HG03457 (cell line): ENCODE results near the gene PDXP.
"Not testable (repeated sequence)": the region's sequence is repeated elsewhere in the genome, so short reads cannot be mapped to it uniquely, and the experiment has no call there.

ENCODE experiments used
- ATAC-seq: cut with Tn5 transposase; IDR thresholded peaks from one replicate; pipeline ENCODE4 v1.9.1; 2021; ENCODE audit warnings: moderate number of reproducible peaks; ENCODE audit not compliant: unreplicated experiment

PDXP gene, protein sequence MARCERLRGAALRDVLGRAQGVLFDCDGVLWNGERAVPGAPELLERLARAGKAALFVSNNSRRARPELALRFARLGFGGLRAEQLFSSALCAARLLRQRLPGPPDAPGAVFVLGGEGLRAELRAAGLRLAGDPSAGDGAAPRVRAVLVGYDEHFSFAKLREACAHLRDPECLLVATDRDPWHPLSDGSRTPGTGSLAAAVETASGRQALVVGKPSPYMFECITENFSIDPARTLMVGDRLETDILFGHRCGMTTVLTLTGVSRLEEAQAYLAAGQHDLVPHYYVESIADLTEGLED

DNA sequence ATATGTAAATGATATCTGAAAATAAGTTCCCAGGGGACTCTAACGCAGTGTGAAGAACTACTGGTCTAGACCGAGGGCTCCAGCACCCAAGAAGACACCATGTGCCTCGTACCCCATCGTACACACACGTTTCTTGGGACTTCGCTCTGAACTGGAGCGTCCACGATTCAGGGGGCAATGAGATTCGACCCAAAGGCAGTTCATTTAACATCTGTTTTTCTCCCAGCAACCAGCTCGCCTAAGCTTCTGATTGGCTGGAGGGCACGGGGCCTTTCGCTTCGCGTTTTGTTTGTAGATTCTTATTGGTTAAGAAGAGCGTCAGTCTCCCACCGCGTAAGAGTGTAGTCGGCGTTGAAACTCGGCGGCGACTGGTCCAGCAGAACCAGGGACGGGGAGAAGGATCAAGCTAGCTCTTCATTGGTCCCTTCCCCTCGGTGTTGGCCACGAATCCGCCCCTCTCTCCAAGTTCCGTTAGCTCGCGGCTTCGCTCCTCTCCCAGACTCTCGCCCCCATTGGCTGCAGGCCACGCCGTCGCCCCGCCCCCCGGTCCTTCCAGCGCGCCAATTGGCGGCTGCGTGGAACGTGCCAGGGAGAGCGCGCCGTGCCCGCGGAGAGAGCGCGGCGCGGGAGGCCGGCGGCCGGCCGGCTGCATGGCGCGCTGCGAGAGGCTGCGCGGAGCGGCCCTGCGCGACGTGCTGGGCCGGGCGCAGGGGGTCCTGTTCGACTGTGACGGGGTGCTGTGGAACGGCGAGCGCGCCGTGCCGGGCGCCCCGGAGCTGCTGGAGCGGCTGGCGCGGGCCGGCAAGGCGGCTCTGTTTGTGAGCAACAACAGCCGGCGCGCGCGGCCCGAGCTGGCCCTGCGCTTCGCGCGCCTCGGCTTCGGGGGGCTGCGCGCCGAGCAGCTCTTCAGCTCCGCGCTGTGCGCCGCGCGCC, at the start of gene PDXP:
TSS of gene PDXP (plus strand) at position 591 of the 933 bp plus-strand sequence. CDS start at position 651, 60 bp downstream.
- ATAC-seq: peak; percentile 69

DNA sequence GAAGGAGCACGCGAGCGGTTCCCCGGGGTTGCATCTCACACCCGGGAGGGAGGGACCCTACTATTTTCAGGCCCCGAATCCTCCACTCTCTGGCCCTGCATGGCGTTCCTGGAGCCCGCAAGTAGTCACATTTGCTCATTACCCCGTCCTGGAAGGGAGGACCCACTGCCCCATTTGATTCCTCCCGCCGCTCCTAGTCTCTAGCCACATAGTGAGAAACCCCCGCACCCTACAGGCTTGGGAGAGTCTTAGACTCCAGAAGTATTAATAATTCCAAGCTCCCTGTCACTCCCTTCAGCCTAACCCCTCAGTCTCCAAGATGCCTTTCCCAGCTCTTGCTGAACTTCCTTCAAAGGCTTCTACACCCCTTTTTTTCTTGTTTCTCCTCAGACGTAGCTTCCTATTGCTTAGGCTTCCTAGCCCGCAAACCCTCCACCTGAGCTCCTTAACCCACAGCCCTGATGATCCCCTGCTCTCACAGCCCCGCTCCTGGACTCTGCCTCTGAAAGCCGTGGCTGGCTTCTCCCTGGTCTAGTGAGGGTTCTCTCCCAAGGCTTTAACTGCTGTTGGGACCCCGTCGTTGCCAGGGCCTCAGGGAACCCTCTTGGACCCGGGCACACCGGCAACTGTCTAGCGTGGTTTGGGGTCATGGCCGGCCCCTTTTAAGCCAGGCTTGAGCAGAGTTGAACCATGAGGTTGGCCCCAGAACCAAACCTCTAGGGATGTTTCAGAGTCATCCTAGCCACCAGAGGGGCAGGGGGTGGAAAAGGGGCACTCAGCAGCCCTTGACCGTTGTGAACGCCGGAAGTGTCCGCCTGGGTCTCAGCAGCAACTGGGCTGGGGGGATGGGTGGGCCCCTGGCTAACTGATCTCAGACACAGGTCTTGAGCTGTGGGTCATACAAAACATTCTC, 49.0 kb upstream of the PDXP start:
- ATAC-seq: no peak

DNA sequence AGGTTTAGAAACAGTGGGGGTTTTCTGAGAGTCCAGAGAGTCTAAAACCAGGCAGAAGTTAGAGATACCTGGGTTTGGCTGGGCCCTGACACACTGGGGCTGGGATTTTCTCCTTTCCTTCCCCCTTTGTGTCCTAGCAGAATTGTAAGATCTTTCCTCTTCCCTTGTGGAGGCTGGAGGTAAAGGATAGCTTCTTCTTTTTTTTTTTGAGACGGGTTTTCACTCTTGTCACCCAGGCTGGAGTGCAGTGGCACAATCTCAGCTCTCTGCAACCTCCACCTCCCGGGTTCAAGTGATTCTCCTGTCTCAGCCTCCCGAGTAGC, 48.4 kb upstream of the PDXP start:
- not testable (repeated sequence) for ATAC-seq

DNA sequence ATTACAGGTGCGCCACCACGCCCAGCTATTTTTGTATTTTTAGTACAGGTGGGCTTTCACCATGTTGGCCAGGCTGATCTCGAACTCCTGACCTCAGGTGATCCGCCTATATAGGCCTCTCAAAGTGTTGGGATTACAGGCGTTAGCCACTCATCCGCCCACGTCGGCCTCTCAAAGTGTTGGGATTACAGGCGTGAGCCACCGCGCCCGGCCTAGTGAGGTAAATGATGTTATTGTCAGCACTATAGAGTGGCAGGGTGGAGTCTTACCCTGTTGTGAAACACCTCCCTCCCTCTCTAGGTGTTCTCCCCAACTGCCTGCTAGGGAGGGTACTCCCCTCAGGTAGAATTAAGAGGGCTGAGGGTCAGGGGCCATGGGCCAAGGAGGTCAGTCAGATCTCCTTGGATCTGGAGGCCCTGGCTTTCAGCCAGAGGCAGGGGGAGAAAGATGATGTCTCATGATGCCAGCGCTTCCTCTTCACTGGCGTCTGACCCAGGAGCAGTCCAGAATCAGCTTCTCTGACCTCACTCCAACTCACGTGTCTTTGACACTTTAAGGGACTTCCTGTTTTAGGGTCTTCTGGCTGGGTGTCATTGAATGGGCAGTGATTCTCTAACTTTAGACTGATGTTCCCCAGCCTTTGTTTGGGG, 47.9 kb upstream of the PDXP start:
- no peak for ATAC-seq

DNA sequence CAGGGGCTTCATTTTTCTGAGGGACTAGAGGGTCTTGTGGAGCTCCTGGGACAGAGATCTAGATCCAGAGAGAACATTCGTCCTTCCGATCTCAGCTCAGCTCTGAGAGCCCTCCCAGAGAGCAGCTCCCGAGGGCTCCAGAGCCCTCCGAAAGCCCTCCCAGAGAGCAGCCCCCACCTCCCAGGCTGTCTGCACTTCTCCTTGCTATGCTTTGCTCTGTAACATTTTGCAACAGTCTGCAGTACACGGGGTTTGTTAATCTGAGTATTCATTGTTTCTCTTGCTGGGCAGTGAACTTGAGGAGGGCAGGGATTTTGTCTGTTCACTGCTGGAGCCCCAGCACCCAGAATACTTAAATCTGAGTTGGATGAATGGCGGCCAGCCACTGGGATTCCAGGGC, 47.3 kb upstream of the PDXP start:
- no peak for ATAC-seq

DNA sequence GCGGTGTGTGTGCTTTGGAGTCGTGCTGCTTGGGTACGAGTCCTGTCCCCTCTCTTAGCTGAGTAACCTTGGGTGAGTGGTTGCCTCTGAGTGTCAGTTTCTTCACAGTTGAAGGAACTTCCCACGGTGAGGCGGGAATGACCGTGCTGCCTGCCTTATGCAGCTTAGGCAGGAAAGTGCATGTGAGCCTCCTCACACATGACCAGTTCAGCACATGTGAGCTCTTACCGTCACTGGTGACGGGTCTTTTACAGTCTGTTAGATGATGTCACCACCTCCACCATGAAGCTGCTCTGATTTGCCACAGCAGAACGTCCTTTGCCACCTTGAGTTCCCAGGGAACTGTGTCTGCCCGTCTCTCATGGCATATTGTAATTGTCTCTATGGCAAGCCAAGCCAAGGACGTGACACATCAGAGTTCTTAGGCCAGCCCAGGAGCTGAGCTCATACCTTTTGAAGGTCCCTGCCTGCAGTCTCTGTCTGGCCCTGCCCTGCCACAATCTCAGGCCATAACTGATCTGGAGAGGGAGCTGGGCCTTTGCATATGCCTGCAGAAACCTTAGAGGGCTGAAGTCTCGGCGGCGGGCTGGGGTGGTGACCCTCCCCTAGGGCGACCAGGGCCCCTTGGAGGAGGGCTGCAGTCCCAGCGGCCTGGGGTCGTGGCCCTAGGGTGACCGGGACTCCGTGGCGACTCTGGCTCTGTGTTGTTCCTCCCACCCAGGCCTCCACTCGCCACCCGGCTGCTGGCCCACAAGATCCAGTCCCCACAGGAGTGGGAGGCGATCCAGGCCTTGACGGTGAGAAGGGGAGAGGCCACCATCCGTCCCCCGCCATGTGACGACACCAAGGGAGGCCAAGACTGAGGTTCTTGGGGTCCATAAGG, 42.1 kb upstream of the PDXP start:
- ATAC-seq: no peak

DNA sequence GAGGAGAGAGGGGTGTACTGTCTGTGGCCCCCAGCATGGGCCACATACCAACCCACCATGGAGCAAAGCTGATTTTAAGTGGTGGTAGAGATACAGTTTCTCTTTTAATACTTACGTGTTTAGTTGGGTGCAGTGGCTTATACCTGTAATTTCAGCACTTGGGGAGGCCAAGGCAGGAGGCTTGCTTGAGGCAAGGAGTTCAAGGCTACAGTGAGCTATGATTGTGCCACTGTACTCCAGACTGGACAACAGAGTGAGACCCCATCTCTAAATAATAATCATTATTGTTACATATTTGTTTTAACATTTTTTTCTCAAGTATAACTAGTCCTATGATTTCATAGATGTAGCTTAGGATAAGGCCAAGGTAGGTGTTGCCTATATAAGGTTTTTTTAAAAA, 41.1 kb upstream of the PDXP start:
- ATAC-seq: no peak

DNA sequence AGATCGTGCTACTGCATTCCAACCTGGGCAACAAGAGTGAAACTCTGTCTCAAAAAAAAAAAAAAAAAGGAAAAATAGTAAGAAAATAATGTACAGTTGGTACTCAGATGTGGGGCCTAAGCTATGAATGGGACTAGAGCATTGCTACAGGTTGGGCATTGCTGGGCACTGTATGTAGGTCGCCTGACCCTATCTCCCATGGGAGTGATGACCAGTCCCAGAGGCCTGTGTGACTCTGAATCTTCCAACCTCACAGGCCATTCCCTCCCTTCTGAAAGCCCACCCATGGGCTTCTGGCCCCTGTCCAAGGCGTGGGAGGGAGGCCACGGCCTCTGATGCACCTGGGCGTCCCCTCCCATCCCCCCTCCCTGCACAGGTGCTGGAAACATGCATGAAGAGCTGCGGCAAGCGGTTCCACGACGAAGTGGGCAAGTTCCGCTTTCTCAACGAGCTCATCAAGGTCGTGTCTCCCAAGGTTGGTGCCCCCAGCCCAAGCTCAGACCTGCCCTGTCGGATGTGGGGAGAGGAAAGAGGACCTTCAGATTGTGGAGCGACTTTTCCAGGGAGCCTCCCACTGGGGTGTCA, 40.4 kb upstream of the PDXP start:
- no peak for ATAC-seq

DNA sequence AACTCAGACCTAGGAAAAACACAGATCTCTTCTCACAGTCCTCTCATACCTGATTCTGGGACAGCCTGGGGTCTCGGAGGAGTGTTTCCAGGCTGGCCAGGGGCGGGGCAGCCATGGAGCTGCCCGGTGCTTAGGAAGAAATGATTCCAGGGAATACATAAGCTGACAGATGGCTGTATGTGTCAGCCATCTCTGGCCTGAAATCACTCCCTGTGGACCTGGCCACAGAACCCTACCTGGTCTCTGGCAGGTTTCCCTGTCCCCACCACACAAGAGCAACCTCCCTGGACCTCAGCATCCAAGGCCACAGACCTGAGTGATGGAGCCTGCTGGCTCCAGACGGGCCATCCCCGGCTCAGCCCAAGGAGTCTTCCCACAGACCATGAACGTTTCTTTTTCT, 39.8 kb upstream of the PDXP start:
- ATAC-seq: no peak

DNA sequence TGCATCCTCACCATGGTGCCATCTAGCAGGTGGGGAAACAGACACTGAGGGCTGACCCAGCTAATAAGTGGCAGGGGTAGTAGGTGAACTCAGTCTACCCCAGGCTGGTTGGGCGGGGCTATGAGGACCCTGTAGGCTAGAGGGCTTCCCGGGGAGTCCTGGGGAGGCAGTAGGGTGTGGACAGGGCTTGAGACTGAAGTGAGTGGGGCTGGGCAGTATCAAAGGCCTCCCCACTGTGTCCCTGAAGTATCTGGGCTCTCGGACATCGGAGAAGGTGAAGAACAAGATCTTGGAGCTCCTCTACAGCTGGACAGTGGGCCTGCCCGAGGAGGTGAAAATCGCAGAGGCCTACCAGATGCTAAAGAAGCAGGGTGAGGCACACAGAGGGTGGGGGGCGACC, 38.5 kb upstream of the PDXP start:
- no peak for ATAC-seq

DNA sequence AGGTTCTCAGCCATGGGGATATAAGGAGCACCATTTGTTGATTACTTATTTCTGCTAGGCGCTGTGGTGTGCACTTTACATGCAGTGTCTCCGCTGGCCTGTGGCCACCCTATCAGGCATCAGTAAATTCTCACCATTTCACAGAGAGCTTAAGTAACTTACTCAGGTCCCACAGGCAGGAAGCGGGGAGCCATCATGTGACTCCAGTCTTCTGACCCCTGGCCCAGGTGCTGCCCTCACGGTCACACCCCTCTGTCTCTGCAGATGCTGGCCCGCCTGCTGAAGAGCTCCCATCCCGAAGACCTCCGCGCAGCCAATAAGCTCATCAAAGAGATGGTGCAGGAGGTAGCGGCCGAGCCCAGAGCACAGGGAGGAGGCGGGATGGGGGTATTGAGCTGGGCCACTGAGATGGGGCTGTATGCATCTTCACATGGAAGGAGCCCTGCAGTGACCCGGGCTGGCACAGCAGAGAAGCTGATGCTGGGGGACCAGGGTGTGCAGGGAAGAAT, 37.1 kb upstream of the PDXP start:
- ATAC-seq: no peak

DNA sequence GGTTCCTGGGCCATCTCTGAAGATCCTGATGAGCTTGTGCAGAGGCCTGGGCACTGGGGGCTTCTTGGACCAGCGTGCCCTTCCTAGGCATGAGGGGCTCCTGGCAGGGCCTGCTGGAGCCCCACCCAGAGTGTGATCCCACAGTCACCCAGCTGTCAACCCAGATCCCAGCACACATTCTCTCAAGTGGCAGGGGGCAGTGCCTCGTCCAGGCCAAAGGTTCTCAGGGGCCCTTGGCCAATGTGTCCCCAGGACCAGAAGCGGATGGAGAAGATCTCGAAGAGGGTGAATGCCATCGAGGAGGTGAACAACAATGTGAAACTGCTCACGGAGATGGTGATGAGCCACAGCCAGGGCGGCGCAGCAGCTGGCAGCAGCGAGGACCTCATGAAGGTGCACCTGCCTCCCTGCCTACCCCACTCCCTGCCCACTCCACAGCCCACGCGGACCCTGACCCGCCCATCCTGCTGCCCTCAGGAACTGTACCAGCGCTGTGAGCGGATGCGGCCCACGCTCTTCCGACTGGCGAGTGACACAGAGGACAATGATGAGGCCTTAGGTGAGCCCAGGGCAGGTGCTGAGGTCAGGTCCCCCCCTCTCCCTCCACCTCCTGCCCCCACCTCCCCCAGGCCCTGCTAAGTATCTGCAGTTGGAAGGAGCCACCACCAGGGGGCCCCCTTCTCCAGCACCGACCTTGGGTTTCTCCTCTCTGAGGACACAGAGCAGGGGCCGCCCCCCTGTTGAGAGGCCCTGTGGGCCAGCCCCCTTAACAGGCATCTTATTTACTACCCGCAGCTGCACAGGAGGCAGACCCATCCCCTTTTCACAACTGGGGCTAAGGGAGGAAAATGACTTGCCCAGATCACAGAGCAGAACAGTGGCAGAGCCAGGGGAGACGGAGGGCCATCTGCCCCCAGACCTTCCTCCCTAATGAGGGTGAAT, 35.2 kb upstream of the PDXP start:
- ATAC-seq: no peak

DNA sequence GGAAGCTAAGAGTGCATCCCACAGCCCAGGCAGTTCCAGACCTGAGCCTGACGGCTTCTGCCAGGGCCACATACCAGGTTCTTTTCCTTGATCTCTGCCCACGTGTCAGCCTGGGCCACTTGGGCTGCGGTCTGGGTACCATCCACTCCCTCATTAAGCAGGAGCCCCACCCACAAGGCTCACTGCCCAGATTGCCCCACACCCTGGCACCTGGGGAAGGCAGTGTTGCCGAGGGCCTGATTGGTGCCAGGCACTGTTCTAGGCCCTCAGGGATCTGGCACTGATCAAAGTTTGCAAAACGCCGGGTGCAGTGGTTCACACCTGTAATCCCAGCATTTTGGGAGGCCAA, 34.5 kb upstream of the PDXP start:
- ATAC-seq: no peak

DNA sequence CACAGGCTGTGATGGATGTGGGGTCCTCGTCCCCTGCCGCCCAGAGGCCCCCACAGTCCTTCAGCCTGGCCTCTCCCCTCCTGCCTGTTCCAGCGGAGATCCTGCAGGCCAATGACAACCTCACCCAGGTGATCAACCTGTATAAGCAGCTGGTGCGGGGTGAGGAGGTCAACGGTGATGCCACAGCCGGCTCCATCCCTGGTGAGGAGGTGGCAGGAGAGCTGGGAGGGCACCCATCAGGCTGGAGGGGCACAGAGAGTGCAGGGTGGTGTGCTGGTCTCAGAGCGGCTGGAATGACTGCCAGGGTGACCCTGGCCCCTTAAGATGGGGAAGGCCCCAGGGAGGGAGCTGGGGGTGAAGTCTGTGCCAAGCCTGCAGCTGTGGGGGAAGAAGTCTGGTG, 33.6 kb upstream of the PDXP start:
- ATAC-seq: no peak

DNA sequence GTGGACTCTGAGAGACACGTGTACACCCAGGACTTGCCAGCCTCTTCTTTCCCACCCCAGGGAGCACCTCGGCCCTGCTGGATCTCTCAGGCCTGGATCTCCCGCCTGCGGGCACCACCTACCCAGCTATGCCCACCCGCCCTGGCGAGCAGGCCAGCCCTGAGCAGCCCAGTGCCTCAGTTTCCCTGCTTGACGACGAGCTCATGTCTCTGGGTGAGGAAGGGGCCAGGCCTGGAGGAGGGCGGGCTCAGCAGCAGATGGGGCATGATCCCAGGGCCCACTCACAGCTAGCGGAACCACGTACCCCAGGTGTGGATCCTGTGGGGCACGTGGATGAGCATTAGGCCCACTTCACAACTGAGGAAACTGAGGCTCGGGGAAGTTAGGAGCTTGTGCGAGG, 32.8 kb upstream of the PDXP start:
- ATAC-seq: no peak

DNA sequence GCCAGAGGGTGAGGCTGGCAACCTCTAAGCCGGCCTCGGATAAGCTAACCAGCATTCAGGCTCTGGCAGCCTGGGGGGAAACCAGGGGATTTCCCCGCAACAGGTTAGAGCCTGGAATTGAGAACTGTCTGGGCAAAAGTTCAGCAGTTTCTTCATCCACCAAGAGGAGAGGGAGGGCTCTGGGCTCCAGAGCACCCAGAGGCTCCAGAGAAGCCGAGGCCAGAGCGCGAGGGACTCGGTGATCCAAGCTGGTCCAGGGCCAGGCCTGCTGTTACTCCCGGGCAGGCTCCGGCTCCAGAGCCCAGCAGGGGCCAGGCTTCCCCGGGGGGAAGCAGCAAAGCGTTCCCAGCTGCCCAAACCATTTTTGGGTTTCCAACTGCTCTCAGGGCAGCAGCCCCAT, 32.4 kb upstream of the PDXP start:
- no peak for ATAC-seq

DNA sequence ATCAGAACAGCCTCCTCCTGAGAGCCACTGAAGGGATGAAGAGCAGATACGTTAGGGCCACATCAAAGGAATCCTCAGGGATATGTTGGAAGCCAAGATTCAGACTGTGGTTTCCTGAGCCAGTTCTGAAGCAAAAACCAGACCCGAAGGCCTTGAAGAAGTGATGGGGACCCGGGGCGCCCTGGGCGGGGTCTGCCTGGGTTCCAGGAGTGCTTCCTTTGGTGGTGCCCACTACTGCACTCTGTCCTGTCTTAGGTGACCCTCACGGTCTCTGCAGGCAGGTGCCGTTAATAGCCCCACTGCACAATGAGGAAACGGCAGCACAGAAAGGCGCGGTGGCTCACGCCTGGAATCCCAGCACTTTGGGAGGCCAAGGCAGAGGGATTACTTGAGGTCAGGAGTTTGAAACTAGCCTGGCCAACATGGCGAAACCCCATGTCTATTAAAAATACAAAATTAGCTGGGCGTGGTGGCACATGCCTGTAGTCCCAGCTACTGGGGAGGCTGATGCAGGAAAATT, 31.9 kb upstream of the PDXP start:
- ATAC-seq: no peak

DNA sequence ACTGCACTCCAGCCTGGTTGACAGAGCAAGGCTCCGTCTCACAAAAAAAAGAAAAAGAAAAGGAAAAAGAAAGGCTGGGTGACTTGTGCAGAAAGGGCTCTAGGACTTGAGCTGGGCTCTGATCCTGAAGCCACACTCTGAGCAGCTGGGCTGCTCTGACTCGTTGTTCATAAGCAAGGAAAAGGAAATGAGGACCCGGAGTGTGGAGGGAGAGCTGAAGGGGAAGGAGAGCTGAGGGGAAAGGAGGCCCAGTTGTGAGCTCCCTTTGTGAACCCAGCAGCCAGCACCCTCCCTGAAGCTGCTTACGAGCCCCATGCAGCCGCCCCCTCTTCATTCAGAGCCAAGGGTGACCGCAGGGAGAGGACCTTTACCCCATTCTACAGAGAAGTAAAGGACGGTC, 31.4 kb upstream of the PDXP start:
- ATAC-seq: no peak
